ENCODE results near the gene THAP6. TPM values are rescaled to one million over a fixed set of nuclear protein-coding genes. Genes with fewer than 3 reads are reported as not detected.
"Not testable (repeated sequence)": the region's sequence is repeated elsewhere in the genome, so short reads cannot be mapped to it uniquely, and the experiment has no call there.

THAP6 gene
- total RNA-seq, 2 experiments from 2014 or later: 22.4 to 25.1 TPM

GRCh38 chr4:75533339-75533887 lies 19.1 kb downstream of the THAP6 start:
- H3K4me1 Mint-ChIP-seq; H3K27me3 Mint-ChIP-seq; H3K27ac Mint-ChIP-seq; H3K4me3 Mint-ChIP-seq; ATAC-seq (ENCODE audit: low read depth); DNase-seq; POLR2A ChIA-PET: not testable (repeated sequence)
- Mint-ChIP-seq H3K36me3 (peaks cover 43% of the 10 kb centered on the region), H3K9me3 (peaks cover 20% of the 10 kb centered on the region)

- H3K27me3 Mint-ChIP-seq; H3K27ac Mint-ChIP-seq; H3K4me3 Mint-ChIP-seq; H3K4me1 Mint-ChIP-seq; POLR2A ChIA-PET; DNase-seq; ATAC-seq (ENCODE audit: low read depth): not testable (repeated sequence)
- H3K9me3 Mint-ChIP-seq: peaks cover 20% of the 10 kb centered on the region
- peaks cover 42% of the 10 kb centered on the region for H3K36me3 Mint-ChIP-seq
Observed at GRCh38 chr4:75533926-75534325, 19.7 kb downstream of the THAP6 start.

- DNase-seq; H3K27ac Mint-ChIP-seq; ATAC-seq (ENCODE audit: low read depth); H3K27me3 Mint-ChIP-seq; H3K4me1 Mint-ChIP-seq; POLR2A ChIA-PET; H3K4me3 Mint-ChIP-seq: not testable (repeated sequence)
- Mint-ChIP-seq H3K36me3 (peaks cover 15% of the 10 kb centered on the region), H3K9me3 (peaks cover 11% of the 10 kb centered on the region)
Observed at GRCh38 chr4:75537308-75537707, 23.0 kb downstream of the THAP6 start.

- Mint-ChIP-seq H3K36me3 (no peaks in the 10 kb centered on the region), H3K9me3 (no peaks in the 10 kb centered on the region), H3K27me3 (no peaks in the 10 kb centered on the region), H3K4me3 (no peak overlapping the region), H3K27ac (no peak overlapping the region), H3K4me1 (no peaks in the 10 kb centered on the region)
- POLR2A ChIA-PET: interaction anchor here (1.1 kb wide), 1 partner anchor 28 kb away, joined by 3 read pairs; the partner anchor contains the start of genes RCHY1 and THAP6
- ATAC-seq (ENCODE audit: low read depth): no peak
- no peak for DNase-seq
Observed at GRCh38 chr4:75542824-75543223, 28.6 kb downstream of the THAP6 start.

GRCh38 chr4:75544220-75544619 lies 29.9 kb downstream of the THAP6 start:
- H3K27ac Mint-ChIP-seq; H3K4me1 Mint-ChIP-seq; H3K27me3 Mint-ChIP-seq; POLR2A ChIA-PET; H3K4me3 Mint-ChIP-seq; H3K9me3 Mint-ChIP-seq; ATAC-seq (ENCODE audit: low read depth); DNase-seq; H3K36me3 Mint-ChIP-seq: not testable (repeated sequence)

GRCh38 chr4:75544870-75545269 lies 30.6 kb downstream of the THAP6 start:
- ATAC-seq (ENCODE audit: low read depth) (no peak), DNase-seq (no peak)
- H3K4me1 Mint-ChIP-seq: no peaks in the 10 kb centered on the region
- no peaks in the 10 kb centered on the region for H3K27me3 Mint-ChIP-seq
- POLR2A ChIA-PET: no interaction called here
- H3K4me3 Mint-ChIP-seq: no peak overlapping the region
- H3K9me3 Mint-ChIP-seq: no peaks in the 10 kb centered on the region
- no peak overlapping the region for H3K27ac Mint-ChIP-seq
- no peaks in the 10 kb centered on the region for H3K36me3 Mint-ChIP-seq

GRCh38 chr4:75545526-75545925 lies 31.3 kb downstream of the THAP6 start:
- no peaks in the 10 kb centered on the region for H3K9me3 Mint-ChIP-seq
- no peak overlapping the region for H3K27ac Mint-ChIP-seq
- no peak for ATAC-seq (ENCODE audit: low read depth)
- POLR2A ChIA-PET: no interaction called here
- no peaks in the 10 kb centered on the region for H3K4me1 Mint-ChIP-seq
- H3K4me3 Mint-ChIP-seq: no peak overlapping the region
- H3K36me3 Mint-ChIP-seq: no peaks in the 10 kb centered on the region
- no peak for DNase-seq
- H3K27me3 Mint-ChIP-seq: no peaks in the 10 kb centered on the region

GRCh38 chr4:75547647-75548387 lies 33.5 kb downstream of the THAP6 start:
- Mint-ChIP-seq H3K9me3 (no peaks in the 10 kb centered on the region), H3K4me1 (no peaks in the 10 kb centered on the region), H3K27me3 (no peaks in the 10 kb centered on the region), H3K36me3 (no peaks in the 10 kb centered on the region), H3K27ac (no peak overlapping the region), H3K4me3 (no peak overlapping the region)
- ATAC-seq (ENCODE audit: low read depth) (no peak), DNase-seq (no peak)
- POLR2A ChIA-PET: no interaction called here

GRCh38 chr4:75549019-75549418 lies 34.7 kb downstream of the THAP6 start:
- no peak for DNase-seq
- no peaks in the 10 kb centered on the region for H3K4me1 Mint-ChIP-seq
- no peak overlapping the region for H3K4me3 Mint-ChIP-seq
- ATAC-seq (ENCODE audit: low read depth): no peak
- H3K9me3 Mint-ChIP-seq: no peaks in the 10 kb centered on the region
- no peaks in the 10 kb centered on the region for H3K27me3 Mint-ChIP-seq
- POLR2A ChIA-PET: no interaction called here
- H3K27ac Mint-ChIP-seq: no peak overlapping the region
- H3K36me3 Mint-ChIP-seq: no peaks in the 10 kb centered on the region

GRCh38 chr4:75552452-75552851 lies 38.2 kb downstream of the THAP6 start:
- Mint-ChIP-seq H3K4me1 (peaks cover 2% of the 10 kb centered on the region), H3K4me3 (no peak overlapping the region), H3K9me3 (no peaks in the 10 kb centered on the region), H3K27me3 (peaks cover 5% of the 10 kb centered on the region), H3K36me3 (no peaks in the 10 kb centered on the region), H3K27ac (no peak overlapping the region)
- POLR2A ChIA-PET: no interaction called here
- ATAC-seq (ENCODE audit: low read depth) (no peak), DNase-seq (no peak)

- Mint-ChIP-seq H3K4me1 (peaks cover 2% of the 10 kb centered on the region), H3K27ac (no peak within 1 kb of the TSS), H3K36me3 (no peaks in the 10 kb centered on the region), H3K9me3 (no peaks in the 10 kb centered on the region), H3K4me3 (no peak within 1 kb of the TSS), H3K27me3 (peaks cover 14% of the 10 kb centered on the region)
- POLR2A ChIA-PET: no interaction called here
- DNase-seq: no peak
- ATAC-seq (ENCODE audit: low read depth): no peak
Observed at GRCh38 chr4:75555294-75556164, 41.3 kb downstream of the THAP6 start, which contains the start of gene ODAPH. Gene ODAPH, plus strand, starts transcription at chr4:75556066. Its CDS starts 17 bp downstream, at chr4:75556083.

GRCh38 chr4:75557696-75558095 lies 43.4 kb downstream of the THAP6 start:
- Mint-ChIP-seq H3K4me3 (no peak overlapping the region), H3K9me3 (no peaks in the 10 kb centered on the region), H3K36me3 (no peaks in the 10 kb centered on the region), H3K27me3 (peaks cover 14% of the 10 kb centered on the region), H3K4me1 (peaks cover 2% of the 10 kb centered on the region), H3K27ac (no peak overlapping the region)
- no peak for DNase-seq
- ATAC-seq (ENCODE audit: low read depth): no peak
- POLR2A ChIA-PET: no interaction called here

GRCh38 chr4:75561789-75562188 lies 47.5 kb downstream of the THAP6 start:
- no peak for DNase-seq
- Mint-ChIP-seq H3K9me3 (no peaks in the 10 kb centered on the region), H3K27ac (no peak overlapping the region), H3K4me1 (peaks cover 4% of the 10 kb centered on the region), H3K27me3 (peaks cover 20% of the 10 kb centered on the region), H3K36me3 (no peaks in the 10 kb centered on the region), H3K4me3 (no peak overlapping the region)
- no peak for ATAC-seq (ENCODE audit: low read depth)
- POLR2A ChIA-PET: no interaction called here

Measured in activated naive CD8-positive, alpha-beta T cell treated with anti-CD3 and anti-CD28 coated beads, Interleukin-2, amount 10 ng/mL, durations not matched to agents 7 days and 5 days (primary cell).